ENCODE results near the gene MARCHF4.
A peak's percentile ranks its signal among the peaks of the same experiment; 100 is the strongest.

Gene MARCHF4, protein sequence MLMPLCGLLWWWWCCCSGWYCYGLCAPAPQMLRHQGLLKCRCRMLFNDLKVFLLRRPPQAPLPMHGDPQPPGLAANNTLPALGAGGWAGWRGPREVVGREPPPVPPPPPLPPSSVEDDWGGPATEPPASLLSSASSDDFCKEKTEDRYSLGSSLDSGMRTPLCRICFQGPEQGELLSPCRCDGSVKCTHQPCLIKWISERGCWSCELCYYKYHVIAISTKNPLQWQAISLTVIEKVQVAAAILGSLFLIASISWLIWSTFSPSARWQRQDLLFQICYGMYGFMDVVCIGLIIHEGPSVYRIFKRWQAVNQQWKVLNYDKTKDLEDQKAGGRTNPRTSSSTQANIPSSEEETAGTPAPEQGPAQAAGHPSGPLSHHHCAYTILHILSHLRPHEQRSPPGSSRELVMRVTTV
- 0 reads per million in 2 experiments for total RNA-seq

DNA sequence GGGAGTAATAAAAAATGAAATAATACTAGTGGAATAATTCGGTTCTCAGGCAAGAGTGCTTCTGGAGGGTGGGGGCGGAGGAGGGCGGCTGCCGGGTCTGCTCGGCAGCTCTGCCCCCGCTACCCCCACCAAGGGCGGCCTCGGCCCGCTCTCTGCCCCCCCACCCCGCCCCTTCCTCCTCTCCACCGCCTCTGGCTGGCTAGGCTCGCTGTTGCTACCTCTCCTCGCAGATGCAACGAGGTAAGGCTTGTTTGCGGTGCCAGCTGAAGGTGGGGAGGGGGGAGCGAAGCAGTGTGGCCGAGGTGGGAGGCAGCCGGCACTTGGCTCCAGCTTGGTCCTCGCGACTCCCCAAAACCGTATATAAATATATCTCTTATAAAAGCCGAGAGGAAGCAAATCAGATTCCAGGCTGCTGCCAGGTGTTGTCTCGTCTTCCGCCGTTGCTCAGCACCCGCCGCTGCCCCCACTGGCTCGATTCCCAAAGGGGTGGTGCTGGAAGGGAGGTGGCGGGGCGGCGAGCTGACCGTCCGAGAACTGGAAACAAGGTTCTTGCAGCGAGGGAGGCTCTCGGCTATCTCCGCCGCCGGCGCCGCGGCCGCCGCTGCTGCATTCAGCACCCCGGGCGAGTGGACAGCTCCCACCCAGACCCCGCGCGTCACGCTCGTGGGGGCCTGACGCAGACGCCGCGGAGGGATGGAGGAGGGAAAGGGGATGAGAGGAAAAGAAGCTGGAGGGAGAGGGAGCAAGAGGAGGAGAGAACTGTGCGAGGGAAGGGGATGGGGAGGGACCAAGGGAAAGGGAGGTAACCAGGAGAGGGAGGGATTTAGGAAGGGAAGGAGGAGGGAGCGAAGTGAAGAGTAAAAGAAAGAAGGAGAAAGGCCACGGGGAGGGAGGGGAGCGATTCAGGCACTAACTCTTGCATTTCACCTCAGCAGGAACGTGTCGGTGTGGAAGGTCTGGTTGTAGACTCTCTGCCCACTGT lies at the start of gene MARCHF4:
MARCHF4 (minus strand) TSS at position 763 of the 982 bp plus-strand sequence. CDS start 2,223 bp downstream, outside the sequence.
- DNase-seq (ENCODE audit: low read depth): peak; percentile 44

DNA sequence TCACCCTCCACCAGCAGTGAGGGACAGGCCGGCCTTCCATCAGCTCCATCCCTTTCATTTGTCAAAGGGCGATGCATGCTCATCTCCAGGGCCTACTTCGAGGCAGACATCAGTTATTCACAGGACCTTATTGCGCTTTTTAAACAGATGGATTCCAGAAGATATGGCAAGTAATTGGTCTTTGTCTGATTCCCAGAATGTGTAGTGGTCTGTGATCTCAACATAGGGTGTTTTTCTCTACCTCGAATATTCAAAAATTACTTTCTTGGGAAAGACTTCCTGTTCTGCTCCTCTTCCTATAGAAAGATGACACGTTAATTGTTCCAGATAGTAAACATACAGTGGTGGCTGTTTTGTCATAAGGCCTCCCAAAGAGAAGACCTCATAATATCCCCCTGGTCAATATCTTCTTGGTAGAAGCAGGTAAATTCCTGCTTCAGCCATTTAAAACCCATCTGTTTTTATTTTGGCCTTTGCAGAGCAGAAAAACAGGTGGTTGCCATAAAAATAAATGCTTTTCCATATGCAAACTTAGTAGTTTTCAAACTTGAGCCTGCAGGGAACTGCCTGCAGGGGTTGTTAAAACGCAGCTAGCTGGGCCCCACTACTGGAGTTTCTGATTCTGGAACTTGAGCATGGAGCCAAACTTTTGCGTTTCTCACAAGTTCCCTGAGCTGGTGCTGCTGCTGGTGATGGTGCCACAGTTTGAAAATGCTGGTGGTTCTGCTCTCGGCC lies 48.3 kb upstream of the MARCHF4 start:
- DNase-seq (ENCODE audit: low read depth): no peak

DNA sequence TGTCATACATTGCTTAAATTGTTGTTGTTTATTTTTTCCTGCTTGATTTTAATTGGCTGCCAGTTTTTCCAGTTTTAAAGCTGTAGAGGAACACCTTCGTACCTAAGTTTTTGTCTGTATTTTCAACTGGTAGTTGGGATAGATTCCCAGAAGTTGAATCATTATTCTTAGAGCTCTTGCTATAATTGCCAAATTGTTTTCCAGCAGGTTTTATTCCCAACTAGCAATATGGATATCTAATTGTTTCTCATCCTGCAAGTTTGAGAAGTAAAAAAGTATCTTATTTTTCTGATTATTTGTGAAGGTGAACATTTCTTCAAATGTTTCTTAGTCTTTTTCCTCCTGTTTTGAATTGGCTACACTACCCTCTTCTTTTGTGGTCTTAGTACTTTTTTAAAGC lies 46.7 kb upstream of the MARCHF4 start:
- DNase-seq (ENCODE audit: low read depth): no peak

DNA sequence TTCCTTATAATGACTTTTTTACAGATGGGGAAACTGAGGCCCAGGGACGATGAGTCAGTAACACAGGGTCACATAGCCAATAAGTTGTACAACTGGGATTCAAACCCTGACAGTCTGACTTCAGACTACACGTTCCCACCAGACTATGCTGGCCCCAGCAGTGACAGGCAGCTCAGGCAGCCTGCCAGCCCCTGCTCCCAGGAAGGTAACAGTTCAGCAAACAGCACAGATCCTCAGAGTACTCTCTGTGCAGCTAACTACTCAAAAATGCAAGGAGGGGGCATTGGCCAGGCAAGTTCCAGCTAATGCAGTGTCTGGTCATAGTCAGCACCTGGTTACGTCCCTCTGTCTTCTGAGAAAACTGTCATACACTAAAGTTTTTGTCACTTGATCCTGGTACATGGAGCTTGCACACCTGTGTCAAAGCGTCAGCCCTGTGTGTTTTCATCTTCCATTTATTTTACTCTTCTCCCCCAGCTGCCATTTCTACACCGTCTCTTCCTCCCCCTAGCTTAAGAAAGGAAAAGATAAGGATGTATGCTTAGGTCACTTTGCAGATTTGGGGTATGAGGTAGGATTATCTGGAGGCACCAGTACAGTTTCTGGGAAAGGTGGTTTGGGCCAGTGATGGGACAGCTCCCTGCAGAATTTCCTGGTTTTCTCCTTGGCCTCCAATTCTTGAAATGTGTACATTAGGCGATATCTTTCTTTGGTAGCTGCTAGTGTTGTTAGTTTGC lies 44.5 kb upstream of the MARCHF4 start:
- DNase-seq (ENCODE audit: low read depth): no peak

DNA sequence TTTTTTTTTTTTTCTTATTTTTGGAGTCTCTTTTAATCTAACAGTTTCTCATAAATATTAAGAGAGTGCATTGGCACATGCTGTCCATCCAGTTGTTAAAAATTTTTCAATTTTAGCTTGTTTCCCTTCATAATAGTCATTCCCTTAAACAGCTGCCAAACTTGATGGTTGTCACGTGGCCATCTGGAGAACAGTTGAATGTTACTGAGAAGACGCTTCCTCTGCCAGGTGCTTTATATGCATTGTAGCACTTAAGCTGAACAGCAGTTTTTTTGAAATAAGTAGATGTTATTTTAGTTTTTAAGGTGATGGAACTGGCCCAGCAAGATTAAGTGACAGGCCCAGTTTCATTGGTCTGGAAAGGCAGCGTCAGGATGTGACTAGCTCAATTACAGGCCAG lies 43.3 kb upstream of the MARCHF4 start:
- no peak for DNase-seq (ENCODE audit: low read depth)

DNA sequence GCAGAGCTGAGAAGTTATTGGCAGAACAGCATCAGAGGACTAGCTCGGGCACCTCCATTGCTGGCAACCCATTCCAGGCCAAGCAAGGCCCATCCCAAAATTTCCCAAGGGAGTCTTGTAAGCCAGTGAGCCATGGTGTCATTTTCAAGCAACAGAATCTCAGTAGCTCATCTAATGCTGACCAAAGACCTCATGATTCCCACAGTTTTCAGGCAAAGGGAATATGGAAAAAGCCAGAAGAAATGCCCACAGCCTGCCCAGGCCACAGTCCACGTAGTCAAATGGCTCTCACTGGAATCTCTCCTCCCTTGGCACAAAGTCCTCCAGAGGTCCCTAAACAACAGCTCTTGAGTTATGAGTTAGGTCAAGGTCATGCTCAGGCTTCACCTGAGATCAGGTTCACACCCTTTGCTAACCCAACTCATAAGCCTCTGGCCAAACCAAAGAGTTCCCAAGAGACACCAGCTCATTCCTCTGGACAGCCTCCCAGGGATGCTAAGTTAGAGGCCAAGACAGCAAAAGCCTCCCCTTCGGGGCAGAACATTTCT lies 42.6 kb upstream of the MARCHF4 start:
- no peak for DNase-seq (ENCODE audit: low read depth)

DNA sequence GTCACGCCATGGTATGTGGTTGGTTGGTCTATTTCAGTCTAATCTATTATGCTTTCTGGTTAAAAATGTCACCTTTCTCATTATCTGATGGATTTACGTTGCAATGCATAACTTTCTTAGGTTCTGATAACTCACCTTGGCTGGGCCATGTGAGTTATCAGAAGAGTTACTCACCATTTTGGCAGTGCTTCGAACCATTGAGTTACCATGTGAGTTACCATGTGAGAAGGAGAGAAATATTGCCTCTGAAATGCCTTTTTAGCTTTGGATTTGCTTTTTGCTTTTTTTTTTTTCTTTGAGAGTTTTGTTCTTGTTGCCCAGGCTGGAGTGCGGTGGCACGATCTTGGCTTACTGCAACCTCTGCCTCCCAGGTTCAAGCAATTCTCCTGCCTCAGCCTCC lies 41.6 kb upstream of the MARCHF4 start:
- no peak for DNase-seq (ENCODE audit: low read depth)

DNA sequence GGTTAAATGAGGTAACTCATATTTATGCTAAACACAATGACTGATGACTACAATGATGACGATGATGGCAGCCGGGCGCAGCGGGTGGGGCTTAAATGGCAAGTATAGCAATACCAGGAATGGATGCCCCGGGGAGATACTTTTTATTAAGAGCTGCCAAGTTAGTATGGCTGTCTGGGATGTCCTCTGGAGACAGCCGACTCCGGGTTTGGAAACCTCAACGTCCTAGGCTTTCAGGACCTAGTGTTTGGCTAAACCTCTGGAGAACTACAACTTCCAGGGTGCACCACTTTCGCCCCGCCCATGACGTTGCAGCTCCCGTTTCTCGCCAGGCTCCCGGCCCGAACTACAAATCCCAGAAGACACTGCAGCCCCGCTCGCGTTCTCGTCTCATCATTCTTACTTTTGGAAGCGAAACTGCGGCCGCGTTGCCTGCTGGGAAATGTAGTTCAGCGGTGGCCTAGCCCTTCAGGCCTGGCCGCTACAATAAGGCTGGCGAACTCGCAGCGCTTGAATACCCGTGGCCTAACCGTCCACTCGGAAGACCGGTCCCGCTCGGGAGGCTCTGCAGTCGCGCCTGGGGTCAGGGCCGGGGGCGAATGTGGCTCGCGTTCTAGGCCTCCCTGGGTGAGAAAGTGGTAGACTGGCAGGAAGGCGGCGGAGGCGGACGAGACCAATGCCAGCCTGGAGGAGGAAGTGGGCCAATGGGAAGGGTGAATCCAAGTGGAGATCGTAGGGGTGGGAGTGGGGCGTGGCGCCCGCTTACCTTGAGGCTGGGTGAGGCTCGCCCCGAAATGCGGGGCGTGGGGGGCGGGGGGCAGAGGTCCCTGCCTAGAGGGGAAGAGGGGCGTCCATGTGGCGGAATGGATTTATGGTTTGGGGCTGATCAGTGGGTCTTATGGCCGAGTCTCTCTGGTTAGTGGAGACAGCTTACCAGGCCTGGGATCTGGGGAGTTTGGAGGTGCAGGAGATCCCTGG lies 40.0 kb upstream of the MARCHF4 start, which contains the start of gene SMARCAL1:
SMARCAL1 (plus strand) TSS at position 463 of the 978 bp plus-strand sequence. CDS start 2,221 bp downstream, outside the sequence.
- DNase-seq (ENCODE audit: low read depth): peak; percentile 98

DNA sequence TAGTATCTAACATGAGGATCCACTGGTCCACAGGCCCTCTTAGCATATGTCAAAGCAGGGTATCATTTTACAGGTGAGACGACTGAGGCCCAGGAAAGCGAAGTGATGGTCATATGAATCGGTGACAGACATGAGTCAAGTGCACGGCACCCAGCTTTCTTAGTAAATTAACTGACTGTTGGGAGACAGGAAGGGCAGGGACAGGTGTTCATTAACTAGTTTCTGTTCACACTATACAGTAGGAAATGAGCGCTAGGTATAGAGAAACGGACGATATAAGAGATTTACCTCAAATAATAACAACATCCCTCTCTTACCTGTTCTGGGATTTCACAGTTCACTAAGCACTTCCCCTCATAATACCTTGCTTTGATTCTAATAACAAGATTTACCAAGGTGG lies 38.3 kb upstream of the MARCHF4 start:
- DNase-seq (ENCODE audit: low read depth): no peak

DNA sequence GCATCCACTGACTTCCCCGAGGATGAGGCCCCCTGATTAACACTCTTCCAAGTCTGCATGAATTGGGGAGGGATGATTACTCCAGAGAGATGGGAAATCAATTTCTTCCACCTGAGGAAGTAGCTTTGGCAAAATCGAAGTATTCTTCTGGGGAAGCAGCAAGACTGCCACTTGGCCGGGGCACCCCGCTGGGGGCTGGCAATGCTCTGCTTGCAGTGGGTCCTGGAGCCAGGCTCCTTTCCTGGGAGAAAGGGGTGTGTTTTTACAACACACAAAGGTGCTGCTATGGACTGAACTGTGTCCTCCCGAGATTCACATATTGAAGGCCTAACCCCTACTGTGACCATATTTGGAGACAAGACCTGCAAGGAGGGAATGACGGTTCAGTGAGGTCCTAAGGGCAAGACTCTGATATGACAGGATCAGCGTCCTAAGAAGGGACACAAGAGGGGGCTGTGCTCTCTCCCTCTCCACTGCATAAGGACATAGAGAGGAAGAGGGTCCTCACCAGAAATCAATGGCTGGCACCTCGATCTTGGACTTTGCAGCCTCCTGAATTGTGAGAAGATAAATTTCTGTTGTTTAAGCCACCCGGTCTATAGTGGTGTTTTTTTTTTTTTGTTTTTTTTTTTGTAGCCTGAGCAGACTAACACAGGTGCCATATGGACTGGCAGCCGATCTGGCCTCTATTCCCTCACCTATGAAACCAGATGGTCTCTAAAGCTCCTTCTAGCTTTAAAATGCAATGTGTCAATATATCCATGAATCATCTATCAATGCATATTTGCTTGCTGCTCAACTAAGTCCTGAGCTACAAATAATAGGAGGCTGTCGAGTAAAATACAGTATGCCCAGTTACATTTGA lies 36.4 kb upstream of the MARCHF4 start:
- no peak for DNase-seq (ENCODE audit: low read depth)

DNA sequence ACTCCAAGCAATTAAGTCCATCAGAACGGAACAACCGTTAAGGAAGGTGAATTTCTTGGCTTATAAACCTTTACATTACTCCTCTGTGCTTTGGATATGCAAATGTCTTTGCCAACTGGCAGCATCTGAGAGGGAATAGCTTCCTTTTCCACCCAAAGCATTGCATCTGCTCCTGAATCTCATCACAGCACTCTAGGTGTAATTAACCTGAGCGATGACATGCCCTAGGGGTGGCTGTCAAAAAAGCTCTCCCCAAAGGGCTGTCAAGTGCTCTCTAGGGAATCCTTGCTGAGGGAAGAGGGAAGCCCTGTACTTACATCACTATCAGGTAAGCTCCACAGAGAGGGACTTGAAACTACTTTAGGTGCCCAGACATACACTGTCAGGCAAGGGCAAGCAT lies 34.5 kb upstream of the MARCHF4 start:
- DNase-seq (ENCODE audit: low read depth): no peak

DNA sequence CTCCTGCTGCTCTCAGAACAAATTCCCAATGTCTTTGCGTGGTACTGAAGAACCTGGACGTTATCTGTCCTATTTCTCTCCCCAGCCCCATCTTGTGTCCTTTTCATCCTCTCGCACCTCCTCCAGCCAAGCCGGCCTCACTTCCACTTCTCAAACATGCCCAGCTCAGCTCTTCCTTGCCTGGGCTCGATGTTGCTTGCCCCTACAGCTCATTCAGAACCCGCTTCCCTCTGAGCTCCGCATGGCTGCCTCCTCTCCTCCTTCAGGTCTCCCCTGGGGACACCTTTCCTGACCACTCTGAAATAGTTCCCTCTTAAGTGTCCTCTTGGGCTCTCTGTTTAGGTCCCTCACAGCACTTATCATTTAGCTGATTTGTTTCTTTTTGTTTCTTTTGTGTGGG lies 33.3 kb upstream of the MARCHF4 start:
- no peak for DNase-seq (ENCODE audit: low read depth)

DNA sequence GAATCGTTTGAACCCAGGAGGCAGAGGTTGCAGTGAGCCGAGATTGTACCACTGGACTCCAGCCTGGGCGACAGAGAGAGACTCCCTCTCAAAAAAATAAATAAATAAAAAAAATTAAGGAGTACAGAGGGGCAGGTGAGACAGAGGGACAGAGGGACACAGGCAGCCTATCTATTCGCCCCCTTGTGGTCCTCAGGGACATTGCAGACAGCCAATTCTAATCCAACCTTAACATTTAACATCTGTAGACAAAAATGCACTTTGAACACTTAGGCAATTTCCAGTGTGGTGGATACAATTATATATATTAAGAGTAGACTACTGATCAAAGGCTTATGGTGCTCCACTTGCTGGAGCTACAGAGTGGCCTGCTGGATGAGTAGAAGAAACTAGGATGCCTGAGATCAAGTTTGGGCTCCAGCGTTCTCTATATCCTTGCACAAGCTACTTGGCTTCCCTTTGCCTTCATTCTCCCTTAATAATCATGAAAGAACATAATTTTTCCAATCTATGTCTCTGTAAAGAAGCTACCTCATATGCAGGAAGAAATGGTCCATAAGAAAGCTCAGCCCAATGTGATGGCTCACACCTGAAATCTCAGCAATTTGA lies 31.8 kb upstream of the MARCHF4 start:
- peak; percentile 27 for DNase-seq (ENCODE audit: low read depth)

DNA sequence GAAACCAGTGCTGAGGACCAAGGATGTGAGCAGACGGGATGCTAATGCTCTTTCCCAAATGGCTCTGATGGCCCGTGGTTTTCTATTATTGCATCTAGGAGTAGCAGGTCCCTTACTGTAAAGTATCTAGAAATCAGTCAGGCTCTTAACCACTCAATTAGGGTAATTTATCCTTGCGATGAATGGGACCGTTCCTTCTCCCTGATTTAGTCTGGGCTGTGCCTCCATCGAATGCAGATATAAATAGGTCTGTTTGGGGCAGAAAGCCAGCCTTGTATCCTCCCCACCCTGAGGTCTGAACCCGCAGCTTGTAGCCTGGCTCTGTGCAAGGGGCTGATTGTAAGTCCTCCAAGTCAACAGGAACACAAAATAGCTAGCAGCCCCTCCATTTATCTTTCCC lies 30.5 kb upstream of the MARCHF4 start:
- DNase-seq (ENCODE audit: low read depth): no peak

DNA sequence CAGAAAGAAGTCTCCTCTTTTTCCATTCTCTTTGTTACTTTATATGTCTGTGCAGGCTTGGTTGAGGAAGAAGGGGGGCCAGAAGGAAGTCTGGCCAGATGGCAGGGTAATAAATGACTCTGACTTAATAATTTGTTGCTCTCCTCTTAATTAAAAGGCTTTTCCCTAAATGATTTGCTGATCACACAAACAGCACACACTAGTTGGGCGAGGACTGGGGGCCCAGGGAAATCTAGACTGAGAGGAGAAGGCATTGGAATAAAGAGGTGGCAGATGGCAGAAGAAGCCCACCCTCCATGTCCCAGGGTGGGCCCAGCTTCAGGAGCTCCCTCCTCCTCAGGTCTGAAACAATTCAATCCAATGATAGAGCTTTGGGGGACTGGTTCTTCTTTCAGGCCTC lies 27.3 kb upstream of the MARCHF4 start:
- DNase-seq (ENCODE audit: low read depth): no peak

DNA sequence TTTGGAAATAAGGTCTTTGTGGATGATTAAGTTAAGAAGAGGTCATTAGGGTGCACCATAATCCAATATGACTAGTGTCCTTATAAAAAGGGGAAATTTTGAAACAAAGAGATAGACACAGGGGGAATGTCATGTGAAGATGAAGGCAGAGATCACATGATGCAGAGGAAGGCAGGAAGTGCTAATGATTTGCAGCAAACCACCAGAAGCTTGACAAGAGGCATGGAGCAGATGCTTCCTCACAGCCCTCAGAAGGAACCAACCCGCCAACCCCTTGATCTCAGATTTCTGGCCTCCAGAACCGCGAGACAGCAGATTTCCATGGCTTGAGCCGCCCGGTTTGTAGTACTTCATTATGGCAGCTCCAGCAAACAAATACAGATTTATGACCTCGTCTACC lies 22.6 kb upstream of the MARCHF4 start:
- no peak for DNase-seq (ENCODE audit: low read depth)

DNA sequence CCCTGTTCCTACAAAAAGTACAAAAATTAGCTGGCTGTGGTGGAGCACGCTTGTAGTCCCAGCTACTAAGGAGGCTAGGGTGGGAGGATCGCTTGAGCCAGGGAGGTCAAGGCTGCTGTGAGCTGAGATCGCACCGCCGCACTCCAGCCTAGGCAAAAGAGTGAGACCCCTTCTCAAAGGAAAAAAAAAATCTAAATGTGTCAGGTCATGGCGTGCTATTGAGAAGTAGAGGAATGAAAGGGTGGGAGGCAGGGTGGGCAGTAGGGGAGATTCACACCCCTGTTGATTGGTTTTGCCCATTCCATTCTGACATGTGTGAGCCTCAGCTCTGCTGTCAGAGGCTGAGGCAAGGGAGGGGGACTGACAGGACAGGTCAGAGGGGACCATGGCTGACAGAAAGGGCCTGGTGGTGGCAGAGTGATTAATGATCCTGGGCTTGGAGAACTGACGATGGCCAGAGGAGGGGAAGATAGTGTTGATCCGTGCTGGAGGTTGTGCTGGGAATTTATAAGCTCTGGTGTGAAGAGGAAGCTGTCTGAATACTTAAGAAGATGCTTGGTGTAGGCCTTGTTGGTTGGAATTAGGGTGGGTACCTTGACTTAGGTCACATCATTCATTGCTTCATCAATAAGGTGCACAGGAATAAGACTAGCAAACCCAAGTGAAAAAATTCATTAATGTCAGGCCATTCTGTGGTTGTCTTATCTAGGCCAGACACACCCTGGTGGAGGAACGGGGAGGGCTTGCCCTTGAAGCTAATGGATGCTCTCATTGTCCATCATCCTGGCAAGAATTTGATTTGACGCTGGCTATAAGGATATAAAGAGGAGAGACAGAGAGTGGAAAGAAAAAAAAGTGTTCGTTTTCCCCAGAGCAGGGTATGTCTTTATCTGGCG lies 20.9 kb upstream of the MARCHF4 start:
- DNase-seq (ENCODE audit: low read depth): no peak

Data from T follicular helper cell (primary cell).